ENCODE measurements around the gene MMP8.

The MMP8 gene

GRCh38 chr11:102729849-102730815 lies 5.4 kb upstream of the MMP8 start:
- in situ Hi-C loops (cut with MboI; ENCODE audit: low sequenced_read_pairs), result loop anchor here (25.0 kb wide), 1 partner anchor 207 kb away; no protein-coding TSS in a partner anchor

GRCh38 chr11:102727890-102728289 lies 3.1 kb upstream of the MMP8 start:
- in situ Hi-C loops (cut with MboI; ENCODE audit: low sequenced_read_pairs), result loop anchor here (25.0 kb wide), 1 partner anchor 209 kb away; no protein-coding TSS in a partner anchor

GRCh38 chr11:102722821-102723220 lies 1.9 kb downstream of the MMP8 start:
- in situ Hi-C loops (cut with MboI; ENCODE audit: low sequenced_read_pairs), result no loop called here

- in situ Hi-C loops (cut with MboI; ENCODE audit: low sequenced_read_pairs), result no loop called here
These were observed 5.0 kb downstream of the MMP8 start for GRCh38 chr11:102719620-102720277.

GRCh38 chr11:102717280-102717679 lies 7.5 kb downstream of the MMP8 start:
- in situ Hi-C loops (cut with MboI; ENCODE audit: low sequenced_read_pairs), result no loop called here

- in situ Hi-C loops (cut with MboI; ENCODE audit: low sequenced_read_pairs), result no loop called here
These were observed 8.2 kb downstream of the MMP8 start for GRCh38 chr11:102716527-102716926.

- in situ Hi-C loops (cut with MboI; ENCODE audit: low sequenced_read_pairs), result no loop called here
These were observed 12.6 kb downstream of the MMP8 start for GRCh38 chr11:102712137-102712536.

- in situ Hi-C loops (cut with MboI; ENCODE audit: low sequenced_read_pairs), result no loop called here
These were observed 15.4 kb downstream of the MMP8 start for GRCh38 chr11:102709201-102709945.

GRCh38 chr11:102708654-102709053 lies 16.1 kb downstream of the MMP8 start:
- in situ Hi-C loops (cut with MboI; ENCODE audit: low sequenced_read_pairs), result no loop called here

- in situ Hi-C loops (cut with MboI; ENCODE audit: low sequenced_read_pairs), result no loop called here
These were observed 19.1 kb downstream of the MMP8 start, which contains the start of gene MMP27 for GRCh38 chr11:102705626-102706025. MMP27 (minus strand) TSS chr11:102705769; CDS start chr11:102705714, 55 bp downstream.

- in situ Hi-C loops (cut with MboI; ENCODE audit: low sequenced_read_pairs), result no loop called here
These were observed 19.9 kb downstream of the MMP8 start for GRCh38 chr11:102704841-102705240.

- in situ Hi-C loops (cut with MboI; ENCODE audit: low sequenced_read_pairs), result no loop called here
These were observed 20.8 kb downstream of the MMP8 start for GRCh38 chr11:102703826-102704493.

GRCh38 chr11:102695201-102695600 lies 29.6 kb downstream of the MMP8 start:
- in situ Hi-C loops (cut with MboI; ENCODE audit: low sequenced_read_pairs), result no loop called here

- in situ Hi-C loops (cut with MboI; ENCODE audit: low sequenced_read_pairs), result no loop called here
These were observed 39.0 kb downstream of the MMP8 start for GRCh38 chr11:102685754-102686153.

- in situ Hi-C loops (cut with MboI; ENCODE audit: low sequenced_read_pairs), result no loop called here
These were observed 39.4 kb downstream of the MMP8 start for GRCh38 chr11:102685338-102685737.

GRCh38 chr11:102683277-102683676 lies 41.5 kb downstream of the MMP8 start:
- in situ Hi-C loops (cut with MboI; ENCODE audit: low sequenced_read_pairs), result no loop called here

GRCh38 chr11:102680945-102681344 lies 43.8 kb downstream of the MMP8 start:
- in situ Hi-C loops (cut with MboI; ENCODE audit: low sequenced_read_pairs), result no loop called here

- in situ Hi-C loops (cut with MboI; ENCODE audit: low sequenced_read_pairs), result no loop called here
These were observed 46.7 kb downstream of the MMP8 start for GRCh38 chr11:102678022-102678421.

- in situ Hi-C loops (cut with MboI; ENCODE audit: low sequenced_read_pairs), result no loop called here
These were observed 48.7 kb downstream of the MMP8 start for GRCh38 chr11:102676084-102676483.

- in situ Hi-C loops (cut with MboI; ENCODE audit: low sequenced_read_pairs), result no loop called here
These were observed 55.1 kb downstream of the MMP8 start for GRCh38 chr11:102669664-102670063.

Measured in HL-60/S4 (cell line).